Fibroblast of peridontal ligament (primary cell): Measurements from ENCODE around the gene RCAN3.

Source experiments
- DNase-seq: peaks from one replicate; pipeline ENCODE4 v3.0.0-alpha.2; 2010; ENCODE audit errors: extremely low read depth

Gene RCAN3

DNA sequence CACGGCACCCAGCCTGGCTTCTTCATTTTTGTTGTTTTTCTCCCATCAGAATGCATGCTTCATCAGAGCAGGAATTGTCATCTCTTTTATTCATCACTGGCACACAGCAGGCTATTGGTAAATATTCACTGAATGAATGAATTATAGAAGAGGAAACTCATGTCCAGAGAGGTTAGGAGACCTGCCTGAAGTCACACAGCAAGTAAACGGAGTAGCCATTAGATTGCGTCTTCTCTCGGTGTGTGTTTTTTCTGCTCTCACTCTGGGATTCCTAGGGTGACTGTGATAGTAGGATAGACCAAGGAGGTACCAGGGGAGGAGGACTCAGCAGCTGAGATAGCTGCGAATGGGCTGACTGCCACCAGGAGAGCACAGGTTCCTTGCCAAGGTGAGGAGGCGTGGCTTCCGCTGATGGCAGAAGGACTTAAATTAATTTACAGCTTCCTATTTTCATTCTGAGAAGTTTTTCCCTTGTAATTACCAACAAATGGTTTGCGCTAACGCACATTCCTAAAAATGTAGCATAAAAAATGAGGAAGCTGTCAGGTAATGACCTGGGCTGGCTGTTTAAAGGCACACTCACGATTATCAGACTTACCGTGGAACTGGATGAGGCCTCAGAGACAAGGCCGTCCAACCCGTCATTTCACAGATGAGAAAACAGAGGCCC lies 48.8 kb downstream of the RCAN3 start:
- no peak for DNase-seq

- DNase-seq = peak; percentile 18
Observed at GRCh38 chr1:24551960-24552571, 49.4 kb downstream of the RCAN3 start.

GRCh38 chr1:24553931-24554330 lies 51.3 kb downstream of the RCAN3 start:
- no peak for DNase-seq

DNA sequence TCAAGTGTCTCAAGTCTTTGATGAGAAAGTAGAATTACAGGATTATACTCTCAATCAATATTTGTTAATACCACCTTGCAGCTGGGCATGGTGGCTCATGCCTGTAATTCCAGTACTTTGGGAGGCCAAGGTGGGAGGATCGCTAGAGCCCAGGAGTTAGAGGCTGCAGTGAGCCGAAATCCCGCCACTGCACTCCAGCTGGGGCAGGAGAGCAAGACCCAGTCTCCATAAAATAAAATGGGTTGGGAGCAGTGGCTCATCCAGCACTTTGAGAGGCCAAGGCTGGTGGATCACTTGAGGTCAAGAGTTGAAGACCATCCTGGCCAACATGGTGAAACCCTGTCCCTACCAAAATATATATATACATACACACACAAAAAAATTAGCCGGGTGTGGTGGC lies 52.1 kb downstream of the RCAN3 start:
- no peak for DNase-seq

DNA sequence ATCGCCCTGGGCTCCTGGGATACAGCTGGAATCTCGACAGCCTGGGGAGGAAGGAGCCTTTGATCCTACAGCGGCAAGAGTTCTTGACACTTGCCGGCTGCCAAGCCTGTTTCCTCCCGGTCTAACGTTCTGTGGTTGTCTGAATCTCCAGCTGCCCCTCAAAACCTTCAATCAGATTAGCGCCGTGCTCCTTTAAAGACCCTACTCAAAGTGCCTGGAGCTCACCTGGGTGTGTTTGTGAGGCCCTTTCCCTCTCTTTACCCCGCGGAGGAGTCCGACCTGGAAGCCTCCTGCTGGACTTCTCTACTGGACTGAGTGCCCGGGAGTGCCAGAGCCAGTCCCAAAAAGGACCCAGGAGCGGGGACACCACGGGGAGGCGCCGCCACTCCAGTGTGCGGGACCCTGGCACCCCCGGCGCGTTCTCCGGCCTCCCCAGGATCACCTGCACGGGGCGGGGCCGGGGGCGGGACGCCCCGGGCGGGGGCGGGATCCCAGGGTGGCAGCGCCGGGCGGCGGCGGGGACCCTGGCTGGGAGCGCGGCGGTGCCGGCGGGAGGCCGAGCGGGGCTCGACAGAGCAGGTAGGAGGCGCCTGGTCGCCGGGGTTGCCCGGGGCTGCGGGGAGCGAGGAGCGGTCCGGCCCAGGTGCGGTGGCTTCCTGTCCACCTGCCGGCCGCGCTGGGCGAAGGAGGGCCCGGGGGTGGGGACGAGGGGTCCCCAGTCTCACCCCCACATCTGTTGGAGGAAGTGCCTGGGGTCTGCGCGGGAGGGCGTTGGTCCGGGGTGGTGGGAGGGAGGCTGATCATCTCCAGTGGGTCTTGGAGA lies 53.2 kb downstream of the RCAN3 start, which contains the start of gene NCMAP:
Gene NCMAP (plus strand): TSS at position 497 of the 823 bp plus-strand sequence. CDS start 39,344 bp downstream, outside the sequence.
- no peak for DNase-seq

DNA sequence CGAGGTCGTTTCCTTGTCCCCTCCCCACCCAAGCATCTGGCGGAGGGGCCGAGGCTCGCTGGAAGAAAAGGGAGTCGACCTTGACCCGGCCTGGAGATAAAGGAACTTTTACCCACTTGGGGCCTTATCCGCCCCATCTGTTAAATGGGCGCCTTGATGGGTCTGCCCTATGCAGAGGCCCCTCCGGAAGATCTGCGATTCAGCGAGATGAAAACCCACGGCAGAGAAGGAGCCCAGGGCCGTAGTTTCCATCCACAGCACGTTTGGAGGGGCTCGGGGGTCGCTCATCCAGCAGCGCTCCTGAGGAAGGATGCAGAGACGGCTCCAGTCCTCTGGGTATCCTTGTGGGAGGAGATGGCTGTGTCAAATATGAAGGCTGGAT lies 53.8 kb downstream of the RCAN3 start:
- DNase-seq = no peak

GRCh38 chr1:24557220-24557619 lies 54.6 kb downstream of the RCAN3 start:
- no peak for DNase-seq

DNA sequence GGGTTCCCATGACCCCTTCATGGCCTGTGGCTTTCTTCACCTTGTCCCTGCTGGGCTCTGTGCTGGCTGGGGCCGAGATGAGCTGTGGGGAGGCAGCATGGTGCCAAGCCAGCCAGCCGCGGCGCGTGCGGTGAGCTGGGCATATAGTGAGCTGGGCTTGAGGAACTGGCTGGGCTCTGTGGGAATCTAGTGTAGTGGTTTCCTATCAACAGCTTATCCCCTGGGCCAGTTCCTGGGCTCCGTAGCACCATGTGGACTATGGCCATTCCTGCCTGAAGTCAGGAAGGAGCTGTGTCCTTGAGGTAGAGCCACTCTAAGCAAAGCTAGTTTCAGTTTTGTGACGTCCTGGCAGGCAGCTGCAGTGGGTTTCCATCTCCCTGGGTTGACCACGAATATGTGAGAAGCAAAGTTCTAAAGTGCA lies 55.1 kb downstream of the RCAN3 start:
- DNase-seq = no peak

GRCh38 chr1:24558455-24558854 lies 55.8 kb downstream of the RCAN3 start:
- no peak for DNase-seq

GRCh38 chr1:24558902-24559791 lies 56.5 kb downstream of the RCAN3 start:
- DNase-seq = peak; percentile 66

GRCh38 chr1:24560361-24560760 lies 57.7 kb downstream of the RCAN3 start:
- no peak for DNase-seq

DNA sequence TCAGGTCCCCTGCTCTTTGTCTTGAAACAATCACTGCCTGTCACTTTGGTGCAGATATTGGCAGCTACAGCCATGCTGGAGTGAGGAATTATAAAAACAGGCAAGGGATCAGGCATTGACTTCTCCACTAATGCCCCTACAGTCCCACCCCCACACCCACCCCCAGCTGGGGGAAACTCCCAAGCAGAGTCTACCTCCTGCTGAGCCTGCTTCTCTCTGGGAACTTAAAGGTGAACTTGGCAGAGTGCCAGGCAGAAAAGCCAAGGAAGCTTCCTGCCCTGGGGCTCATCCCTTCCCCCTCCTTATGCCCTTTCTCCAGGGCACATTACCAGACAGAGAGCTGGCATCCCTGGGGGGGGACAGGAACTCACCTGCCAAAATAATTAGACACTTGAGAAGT lies 60.0 kb downstream of the RCAN3 start:
- no peak for DNase-seq

DNA sequence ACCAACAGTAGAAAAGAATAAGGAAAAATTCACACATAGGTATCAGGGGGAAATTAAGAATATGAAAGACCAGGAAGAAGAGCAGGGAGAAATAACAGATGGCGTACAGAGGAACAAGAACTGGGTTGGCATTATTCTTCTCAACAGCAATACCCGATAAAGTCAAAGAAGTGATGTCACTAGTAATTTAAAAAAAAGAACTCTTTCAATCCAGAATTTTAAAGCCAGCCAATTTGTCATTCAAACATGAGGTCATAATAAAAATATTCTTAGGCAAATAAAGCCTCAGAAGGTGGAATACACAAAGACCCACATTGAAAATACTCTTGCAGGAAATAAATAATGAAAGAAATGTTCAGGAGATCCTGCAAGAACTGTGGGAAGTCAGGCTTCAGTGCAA lies 62.1 kb downstream of the RCAN3 start:
- no peak for DNase-seq

DNA sequence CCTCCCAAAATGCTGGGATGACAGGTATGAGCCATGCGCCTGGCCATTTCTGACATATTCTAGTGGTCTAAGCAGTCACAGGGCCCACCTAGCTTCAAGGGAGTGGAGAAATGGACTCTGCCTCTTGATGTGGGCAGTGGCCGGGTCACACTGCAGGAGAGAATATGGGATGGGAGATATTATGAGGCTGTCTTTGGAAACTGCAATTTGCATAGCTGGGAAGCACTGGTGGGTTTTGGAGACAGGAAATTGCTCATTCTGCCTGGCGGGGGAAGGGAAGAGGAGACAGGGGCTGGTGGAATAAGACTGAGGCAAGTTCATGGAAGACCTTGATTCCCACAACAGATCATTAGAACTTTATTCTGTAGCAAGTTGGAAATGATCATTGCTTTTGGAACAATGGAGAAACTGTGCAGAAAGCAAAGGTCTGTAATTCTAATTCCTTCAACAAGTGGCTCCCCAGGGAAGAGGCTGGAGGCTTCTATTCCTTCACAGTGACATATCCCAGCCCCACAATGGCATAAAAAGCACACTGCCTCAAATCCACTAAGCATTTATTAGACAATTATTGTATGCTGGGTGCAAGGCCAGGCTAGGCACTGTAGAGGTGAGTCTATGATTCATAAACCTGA lies 63.7 kb downstream of the RCAN3 start:
- no peak for DNase-seq

GRCh38 chr1:24567792-24568388 lies 65.3 kb downstream of the RCAN3 start:
- no peak for DNase-seq

DNA sequence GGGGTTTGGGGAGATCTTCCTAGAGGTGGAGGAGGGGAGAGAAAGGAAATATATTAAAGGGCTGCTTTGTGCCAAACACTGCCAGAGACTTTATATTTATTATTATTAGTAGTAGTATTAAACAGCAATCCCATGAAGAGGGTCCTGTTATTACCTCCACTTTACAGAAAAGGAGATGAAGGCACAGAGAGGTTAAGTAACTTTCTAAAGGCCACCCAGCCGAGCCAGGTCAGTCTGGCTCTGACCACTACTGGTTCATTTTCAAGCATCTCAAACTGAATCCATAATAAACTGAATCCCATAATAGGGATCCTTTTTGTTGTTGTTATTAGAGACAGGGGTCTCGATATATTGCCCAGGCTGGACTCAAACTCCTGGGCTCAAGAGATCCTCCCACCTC lies 65.8 kb downstream of the RCAN3 start:
- no peak for DNase-seq

DNA sequence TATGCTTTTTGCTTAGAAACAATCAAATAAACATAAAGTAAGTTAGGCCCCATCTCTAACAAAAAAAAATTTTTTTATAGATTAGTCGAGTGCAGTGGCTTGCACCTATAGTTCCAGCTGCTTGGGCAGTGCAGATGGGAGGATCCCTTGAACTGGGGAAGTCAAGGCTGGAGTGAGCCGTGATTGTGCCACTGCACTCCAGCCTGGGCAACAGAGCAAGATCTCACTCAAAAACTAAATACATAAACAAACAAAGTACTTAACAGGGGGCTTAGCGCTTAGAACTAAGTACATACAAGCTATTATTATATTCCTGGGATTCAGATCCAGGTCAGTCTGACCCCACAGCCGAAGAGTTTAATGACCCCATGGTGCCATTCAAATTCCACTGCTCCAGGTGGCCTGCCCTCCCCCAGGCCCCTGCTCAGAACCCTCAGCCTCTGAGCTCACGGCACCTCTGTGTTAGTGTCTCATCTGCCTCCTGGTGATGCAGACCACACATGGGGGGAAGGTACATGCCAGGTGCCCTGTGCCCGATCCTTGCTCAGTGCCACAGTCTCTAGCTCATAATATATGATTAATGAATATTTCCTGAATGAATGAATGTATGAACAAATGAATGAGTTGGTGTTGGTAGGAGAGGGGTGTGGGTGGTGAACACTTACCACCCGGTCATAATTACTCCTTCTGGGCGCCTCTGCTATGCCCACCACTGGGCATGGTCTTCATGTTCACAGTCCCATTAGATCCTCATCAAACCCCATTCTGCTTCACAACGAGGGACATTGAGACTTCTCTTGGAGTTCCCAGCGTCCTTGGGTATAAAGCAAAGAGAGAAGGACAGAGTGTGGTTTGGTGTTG lies 67.9 kb downstream of the RCAN3 start:
- DNase-seq = no peak

GRCh38 chr1:24572301-24572700 lies 69.7 kb downstream of the RCAN3 start:
- DNase-seq = no peak

- DNase-seq = no peak
Observed at GRCh38 chr1:24575905-24576587, 73.4 kb downstream of the RCAN3 start.
